Endothelial cell of umbilical vein (primary cell): ENCODE results near the gene SLC16A4. TPM values are rescaled to one million over a fixed set of nuclear protein-coding genes. Genes with fewer than 3 reads are reported as not detected.
A peak's percentile ranks its signal among the peaks of the same experiment; 100 is the strongest.

Experiments
- BruUV-seq: library from RNA; stranded (reverse); fragments of 400-500 nt; replicated peaks from 2 replicates; lab custom pipeline; 2021; lab: Mats Ljungman, UMichigan
- CTCF ChIA-PET: fragments of 300-600, 350-600 bp; sonication (Branson Sonifier 250); formaldehyde crosslinking; loops from one replicate; lab custom pipeline; 2021; ENCODE audit warnings: antibody characterized with exemption, inconsistent platforms; lab: Charles Lee
- POLR2A ChIA-PET: fragments of 300-600, 350-600 bp; sonication (Branson Sonifier 250); formaldehyde crosslinking; loops from one replicate; lab custom pipeline; 2021; ENCODE audit warnings: antibody characterized with exemption, inconsistent platforms; lab: Charles Lee
- DNase-seq: peaks from one replicate; pipeline ENCODE4 v3.0.0-alpha.2; 2011; ENCODE audit warnings: low read depth, low spot score
- FAIRE-seq: peaks from 2 replicates; lab custom pipeline; 2011; peaks lifted over from hg19 to GRCh38; lab: Jason Lieb, UNC
- H2AFZ ChIP-seq: 2 replicates; pipeline ENCODE4 v1.6.0; 2012; ENCODE audit warnings: low read depth, low read length, control low read depth, inconsistent platforms
- H3K27ac ChIP-seq: 2 replicates; pipeline ENCODE4 v1.5.1; 2011; ENCODE audit warnings: low read depth, mild to moderate bottlenecking, control low read depth, low read length, moderate library complexity; ENCODE audit not compliant: insufficient read depth
- H3K27me3 ChIP-seq, 2 experiments: 2 replicates each; pipeline versions ENCODE4 v1.6.0 to v1.6.1; 2011; ENCODE audit warnings: low read length in 2 of 2, mixed read lengths in 1 of 2; ENCODE audit not compliant: control insufficient read depth in 2 of 2, insufficient read depth in 2 of 2
- H3K36me3 ChIP-seq, 2 experiments: 2 replicates in 1 of 2; 3 replicates in 1 of 2; pipeline ENCODE4 v1.5.1; 2011; ENCODE audit warnings: low read length in 2 of 2, mild to moderate bottlenecking in 1 of 2, moderate library complexity in 1 of 2; ENCODE audit not compliant: control insufficient read depth in 2 of 2, insufficient read depth in 2 of 2; ENCODE audit errors: extremely low read depth in 1 of 2
- H3K4me1 ChIP-seq: 3 replicates; pipeline ENCODE4 v1.5.1; 2011; ENCODE audit warnings: mild to moderate bottlenecking, low read length; ENCODE audit not compliant: control insufficient read depth, insufficient read depth; ENCODE audit errors: extremely low read depth
- H3K4me2 ChIP-seq: 2 replicates; pipeline ENCODE4 v1.6.1; 2011; ENCODE audit warnings: low read length, control low read depth, mixed read lengths; ENCODE audit not compliant: insufficient read depth
- H3K4me3 ChIP-seq, 3 experiments: fragments of 200-600 bp in 1 of 3; sonication (generic), shearing (Covaris generic) in 1 of 3; replicated peaks in 1 of 3; 2 replicates each; pipeline ENCODE4 v1.5.1; 2011 to 2016; ENCODE audit warnings: control low read depth in 3 of 3, low read length in 3 of 3, mild to moderate bottlenecking in 2 of 3, inconsistent platforms in 1 of 3, low read depth in 1 of 3, moderate library complexity in 1 of 3; ENCODE audit not compliant: insufficient read depth in 1 of 3
- H3K79me2 ChIP-seq: 2 replicates; pipeline ENCODE4 v1.6.0; 2012; ENCODE audit warnings: low read length, inconsistent platforms; ENCODE audit not compliant: control insufficient read depth, insufficient read depth
- H3K9ac ChIP-seq: replicated peaks from 2 replicates; pipeline ENCODE3; 2011; ENCODE audit warnings: low read length, control low read depth; ENCODE audit not compliant: insufficient read depth; ENCODE audit errors: extremely low read depth
- H3K9me1 ChIP-seq: replicated peaks from 3 replicates; pipeline ENCODE4 v1.6.0; 2011; ENCODE audit warnings: mild to moderate bottlenecking, low read length; ENCODE audit not compliant: control insufficient read depth, insufficient read depth; ENCODE audit errors: extremely low read depth
- H3K9me3 ChIP-seq: replicated peaks from 2 replicates; pipeline ENCODE4 v1.5.1; 2012; ENCODE audit warnings: low read length, inconsistent platforms; ENCODE audit not compliant: control insufficient read depth, insufficient read depth
- H4K20me1 ChIP-seq: replicated peaks from 2 replicates; pipeline ENCODE3; 2011; ENCODE audit warnings: mild to moderate bottlenecking, low read length; ENCODE audit not compliant: control insufficient read depth, insufficient read depth; ENCODE audit errors: extremely low read depth
- EZH2 ChIP-seq: IDR thresholded peaks from 2 replicates; pipeline ENCODE4 v1.6.1; 2012; ENCODE audit warnings: borderline replicate concordance, low read depth, mild to moderate bottlenecking, moderate library complexity, low read length, inconsistent platforms; ENCODE audit not compliant: severe bottlenecking
- FOS ChIP-seq: IDR thresholded peaks from 2 replicates; pipeline ENCODE4 v1.6.1; 2011; ENCODE audit warnings: mild to moderate bottlenecking, low read length, moderate library complexity, borderline replicate concordance; ENCODE audit not compliant: insufficient read depth
- GATA2 ChIP-seq: IDR thresholded peaks from 2 replicates; pipeline ENCODE4 v1.7.0; 2011; ENCODE audit warnings: low read depth, mild to moderate bottlenecking, moderate library complexity, mixed read lengths, low read length; ENCODE audit not compliant: insufficient read length, insufficient read depth
- JUN ChIP-seq: IDR thresholded peaks from 2 replicates; pipeline ENCODE4 v1.6.1; 2011; ENCODE audit warnings: borderline replicate concordance, low read depth; ENCODE audit not compliant: insufficient read length, insufficient read depth
- MYC ChIP-seq: IDR thresholded peaks from one replicate; pipeline ENCODE4 v1.6.1; 2011; ENCODE audit warnings: mild to moderate bottlenecking, low read depth, low read length
- POLR2A ChIP-seq: IDR thresholded peaks from 2 replicates; pipeline ENCODE4 v1.6.1; 2012; ENCODE audit warnings: low read depth, mild to moderate bottlenecking, control low read depth, low read length
- POLR2AphosphoS5 ChIP-seq: IDR thresholded peaks from 2 replicates; pipeline ENCODE4 v1.6.1; 2012; ENCODE audit warnings: low read depth, mild to moderate bottlenecking, control low read depth, low read length, moderate library complexity; ENCODE audit not compliant: insufficient read depth
- dilution Hi-C: fragments of 300-500 bp; cut with MboI; formaldehyde crosslinking; loops from one replicate; pipeline ENCODE4 v1.15.0; 2019; ENCODE audit warnings: low sequenced_read_pairs; ENCODE audit not compliant: extremely low pct_ligation_motif_present
- intact Hi-C: fragments of 100-400 bp; cut with micrococcal nuclease; formaldehyde crosslinking; loops from one replicate; pipeline ENCODE4 v1.10.0; 2022
- polyA plus RNA-seq, 4 experiments: library from polyadenylated mRNA; depleted of rRNA in 3 of 4; stranded (reverse) in 3 of 4; unstranded in 1 of 4; fragments of >200 nt; gene quantifications; 2 replicates each; pipeline versions ENCODE4 v1.2.1 to v1.2.3, GENCODE V29; 2011 to 2012; ENCODE audit warnings: missing spikeins in 1 of 4
- total RNA-seq: library from RNA; stranded (reverse); gene quantifications from 2 replicates; pipeline ENCODE4 v1.2.3, GENCODE V29; 2021
- TF ChIP-seq, protein P1 (sequence below), 2 donors: IDR thresholded peaks; 1 replicate in 1 of 2; 2 replicates in 1 of 2; pipeline ENCODE4 v1.5.1; 2011; ENCODE audit warnings: low read length in 2 of 2, mild to moderate bottlenecking in 2 of 2, moderate library complexity in 2 of 2, control low read depth in 1 of 2, inconsistent platforms in 1 of 2, low read depth in 1 of 2; ENCODE audit not compliant: insufficient read depth in 1 of 2; ENCODE audit errors: extremely low read depth in 1 of 2
- TF ChIP-seq, protein P2 (sequence below): IDR thresholded peaks from 2 replicates; pipeline ENCODE4 v1.6.1; 2011; ENCODE audit not compliant: insufficient read depth, insufficient read length

The SLC16A4 gene
- total and polyA plus RNA-seq, 2 donors (not counting 3 experiments of a cell fraction or from before 2014, with no cell fraction given): 2.8 to 7.2 TPM

DNA sequence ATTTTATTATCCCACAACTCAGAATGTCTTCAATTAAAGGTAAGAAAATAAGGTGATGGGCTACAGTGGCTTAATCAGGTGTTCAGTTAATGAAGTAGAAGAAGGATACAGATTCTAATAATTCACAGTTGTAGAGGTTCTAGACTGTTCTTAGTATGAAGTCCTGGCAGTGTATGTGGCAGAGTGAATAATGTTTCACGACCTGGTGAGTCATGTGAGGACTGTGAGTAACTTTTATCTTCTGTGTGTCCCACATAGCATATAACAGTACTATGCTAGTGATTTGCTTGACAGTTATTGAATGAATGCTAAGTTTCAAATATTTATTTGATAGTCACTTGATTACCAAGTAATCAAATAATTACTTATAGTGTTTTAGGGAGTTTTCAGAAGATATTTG, 20.0 kb downstream of the SLC16A4 start:
- no peaks in the 10 kb centered on the region for H3K27me3 ChIP-seq
- ChIA-PET POLR2A (no interaction called here), CTCF (no interaction called here)
- peaks cover 0 to 3% of the 10 kb centered on the region in 2 experiments for H3K36me3 ChIP-seq
- TF ChIP-seq FOS (peak; percentile 45), EZH2 (no peak), GATA2 (no peak), MYC (no peak)
- H4K20me1 ChIP-seq: no peaks in the 10 kb centered on the region
- no peak overlapping the region for H2AFZ ChIP-seq
- H3K4me2 ChIP-seq: no peak overlapping the region
- H3K79me2 ChIP-seq: peaks cover 11% of the 10 kb centered on the region
- intact Hi-C loops: no loop called here
- H3K4me1 ChIP-seq: peaks cover 4% of the 10 kb centered on the region
- no peak overlapping the region for H3K4me3 ChIP-seq
- H3K9me3 ChIP-seq: no peaks in the 10 kb centered on the region
- H3K27ac ChIP-seq: no peak overlapping the region
- peak; percentile 33 for DNase-seq
- dilution Hi-C loops: no loop called here
- no peak for FAIRE-seq
- H3K9ac ChIP-seq: no peak overlapping the region
- no peaks in the 10 kb centered on the region for H3K9me1 ChIP-seq
- no TSS peak for BruUV-seq

DNA sequence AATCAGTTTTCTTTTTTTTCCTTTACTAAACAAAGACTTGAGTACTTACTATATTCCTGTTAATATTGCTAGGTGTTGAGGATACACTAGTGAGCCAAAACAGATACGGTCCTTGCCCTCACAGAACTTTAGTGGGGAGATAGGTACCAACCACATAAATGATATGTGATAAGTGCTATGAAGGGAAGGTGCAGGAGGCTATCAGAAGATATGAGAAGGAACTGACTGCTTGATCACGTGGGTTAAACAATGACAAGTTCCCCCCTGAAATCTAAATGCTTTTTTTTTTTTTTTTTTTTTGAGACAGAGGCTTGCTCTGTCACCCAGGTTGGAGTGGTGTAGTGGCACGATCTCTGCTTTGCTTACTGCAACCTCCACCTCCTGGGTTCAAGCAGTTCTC, 26.6 kb downstream of the SLC16A4 start:
- no peak for DNase-seq
- intact Hi-C loops (no loop called here), dilution Hi-C loops (no loop called here)
- H3K79me2 ChIP-seq: peaks cover 22% of the 10 kb centered on the region
- CTCF ChIA-PET: interaction anchor here (1.1 to 1.3 kb wide), 2 partner anchors 16 to 157 kb away, joined by 3 to 4 read pairs; no protein-coding TSS in a partner anchor
- no peaks in the 10 kb centered on the region for H4K20me1 ChIP-seq
- no peak overlapping the region for H3K9ac ChIP-seq
- POLR2A ChIA-PET: no interaction called here
- no peak for TF ChIP-seq JUN
- TF ChIP-seq POLR2AphosphoS5: no peak
- no peak for TF ChIP-seq FOS
- TF ChIP-seq, protein P1, sequence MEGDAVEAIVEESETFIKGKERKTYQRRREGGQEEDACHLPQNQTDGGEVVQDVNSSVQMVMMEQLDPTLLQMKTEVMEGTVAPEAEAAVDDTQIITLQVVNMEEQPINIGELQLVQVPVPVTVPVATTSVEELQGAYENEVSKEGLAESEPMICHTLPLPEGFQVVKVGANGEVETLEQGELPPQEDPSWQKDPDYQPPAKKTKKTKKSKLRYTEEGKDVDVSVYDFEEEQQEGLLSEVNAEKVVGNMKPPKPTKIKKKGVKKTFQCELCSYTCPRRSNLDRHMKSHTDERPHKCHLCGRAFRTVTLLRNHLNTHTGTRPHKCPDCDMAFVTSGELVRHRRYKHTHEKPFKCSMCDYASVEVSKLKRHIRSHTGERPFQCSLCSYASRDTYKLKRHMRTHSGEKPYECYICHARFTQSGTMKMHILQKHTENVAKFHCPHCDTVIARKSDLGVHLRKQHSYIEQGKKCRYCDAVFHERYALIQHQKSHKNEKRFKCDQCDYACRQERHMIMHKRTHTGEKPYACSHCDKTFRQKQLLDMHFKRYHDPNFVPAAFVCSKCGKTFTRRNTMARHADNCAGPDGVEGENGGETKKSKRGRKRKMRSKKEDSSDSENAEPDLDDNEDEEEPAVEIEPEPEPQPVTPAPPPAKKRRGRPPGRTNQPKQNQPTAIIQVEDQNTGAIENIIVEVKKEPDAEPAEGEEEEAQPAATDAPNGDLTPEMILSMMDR (IDR thresholded peaks at IDR 0.05; ENCODE audit: extremely low read depth in 1 of 2, insufficient read depth in 1 of 2, low read depth in 1 of 2, low read length in 2 of 2): no peak
- TF ChIP-seq, protein P2, sequence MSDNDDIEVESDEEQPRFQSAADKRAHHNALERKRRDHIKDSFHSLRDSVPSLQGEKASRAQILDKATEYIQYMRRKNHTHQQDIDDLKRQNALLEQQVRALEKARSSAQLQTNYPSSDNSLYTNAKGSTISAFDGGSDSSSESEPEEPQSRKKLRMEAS: no peak
- TF ChIP-seq POLR2A: no peak
- TF ChIP-seq GATA2: no peak
- TF ChIP-seq MYC: no peak
- no peak for TF ChIP-seq EZH2
- no peak for FAIRE-seq
- H3K9me3 ChIP-seq: no peaks in the 10 kb centered on the region
- no TSS peak for BruUV-seq
- peaks cover 0 to 3% of the 10 kb centered on the region in 2 experiments for H3K36me3 ChIP-seq
- H3K4me3 ChIP-seq: no peak overlapping the region
- H3K4me2 ChIP-seq: no peak overlapping the region
- H3K9me1 ChIP-seq: no peaks in the 10 kb centered on the region
- H3K4me1 ChIP-seq: no peaks in the 10 kb centered on the region
- H3K27ac ChIP-seq: no peak overlapping the region
- H2AFZ ChIP-seq: no peak overlapping the region
- no peaks in the 10 kb centered on the region for H3K27me3 ChIP-seq
